Measurements from ENCODE around the gene PARVA. TPM values are rescaled to one million over a fixed set of nuclear protein-coding genes. Genes with fewer than 3 reads are reported as not detected.

Gene PARVA
- total RNA-seq, 2 experiments from 2014 or later, result 0.08 to 0.98 TPM

DNA sequence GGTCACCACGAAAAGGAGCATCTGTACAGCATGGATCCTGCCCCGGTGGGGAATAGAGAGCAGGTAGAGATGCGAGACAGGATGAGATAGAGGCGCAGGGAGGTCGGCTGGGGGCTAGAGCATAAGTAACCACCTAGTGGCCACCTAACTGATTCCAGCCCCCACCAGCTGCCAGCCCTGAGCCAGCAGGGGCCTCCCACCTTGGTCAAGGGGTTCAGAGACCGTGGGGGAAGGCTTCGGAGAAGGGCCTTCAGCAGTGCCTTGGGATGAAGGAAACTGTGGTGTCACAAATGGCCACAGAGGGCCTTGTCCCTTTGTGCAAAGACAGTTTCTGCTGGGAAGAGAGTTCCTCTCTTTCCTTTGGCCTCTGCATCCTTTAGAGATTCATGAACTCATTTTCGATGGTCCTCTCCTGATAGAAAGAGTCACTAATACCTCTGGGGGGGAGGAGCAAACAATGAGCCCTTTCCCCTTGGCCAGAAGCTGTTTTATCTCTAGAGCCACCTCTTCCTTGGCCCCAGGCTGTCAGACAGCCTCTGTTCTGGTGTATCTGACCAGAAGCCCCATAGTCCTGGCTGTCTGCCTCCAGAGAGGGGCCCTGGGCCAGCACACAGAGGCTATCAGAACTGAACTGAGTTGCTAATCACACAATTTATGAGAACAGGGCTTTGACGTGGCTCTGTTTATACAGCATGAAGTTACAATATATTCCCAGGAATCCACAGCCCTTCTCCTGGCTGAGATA is 146.0 kb downstream of the PARVA start:
- no peak overlapping the region for H3K27ac ChIP-seq (ENCODE audit: low read depth in 1 of 2, low read length in 2 of 2)
- DNase-seq, result no peak
- TF ChIP-seq, protein P1, sequence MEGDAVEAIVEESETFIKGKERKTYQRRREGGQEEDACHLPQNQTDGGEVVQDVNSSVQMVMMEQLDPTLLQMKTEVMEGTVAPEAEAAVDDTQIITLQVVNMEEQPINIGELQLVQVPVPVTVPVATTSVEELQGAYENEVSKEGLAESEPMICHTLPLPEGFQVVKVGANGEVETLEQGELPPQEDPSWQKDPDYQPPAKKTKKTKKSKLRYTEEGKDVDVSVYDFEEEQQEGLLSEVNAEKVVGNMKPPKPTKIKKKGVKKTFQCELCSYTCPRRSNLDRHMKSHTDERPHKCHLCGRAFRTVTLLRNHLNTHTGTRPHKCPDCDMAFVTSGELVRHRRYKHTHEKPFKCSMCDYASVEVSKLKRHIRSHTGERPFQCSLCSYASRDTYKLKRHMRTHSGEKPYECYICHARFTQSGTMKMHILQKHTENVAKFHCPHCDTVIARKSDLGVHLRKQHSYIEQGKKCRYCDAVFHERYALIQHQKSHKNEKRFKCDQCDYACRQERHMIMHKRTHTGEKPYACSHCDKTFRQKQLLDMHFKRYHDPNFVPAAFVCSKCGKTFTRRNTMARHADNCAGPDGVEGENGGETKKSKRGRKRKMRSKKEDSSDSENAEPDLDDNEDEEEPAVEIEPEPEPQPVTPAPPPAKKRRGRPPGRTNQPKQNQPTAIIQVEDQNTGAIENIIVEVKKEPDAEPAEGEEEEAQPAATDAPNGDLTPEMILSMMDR (IDR thresholded peaks at IDR 0.05), result no peak
- Mint-ChIP-seq H3K9me3 (no peaks in the 10 kb centered on the region), H3K4me1 (ENCODE audit: low read depth) (no peaks in the 10 kb centered on the region), H3K27me3 (peaks cover 17% of the 10 kb centered on the region), H3K36me3 (ENCODE audit: low read depth) (no peaks in the 10 kb centered on the region), H3K4me3 (no peak overlapping the region), H3K27ac (no peak overlapping the region)
- peaks cover 0 to 3% of the 10 kb centered on the region in 2 experiments for H3K9me3 ChIP-seq (ENCODE audit: control insufficient read depth in 1 of 2, insufficient read depth in 1 of 2, low read length in 2 of 2)
- H3K27me3 ChIP-seq (ENCODE audit: control insufficient read depth in 1 of 2, insufficient read depth in 2 of 2, low read length in 2 of 2), result no peaks in the 10 kb centered on the region
- intact Hi-C loops (cut with DNase I, micrococcal nuclease), result no loop called here
- no peaks in the 10 kb centered on the region for H3K36me3 ChIP-seq (ENCODE audit: insufficient read depth, low read length)
- no peaks in the 10 kb centered on the region for H3K4me1 ChIP-seq (ENCODE audit: insufficient read depth, low read length)
- ChIA-PET POLR2A (no interaction called here), CTCF (no interaction called here)
- ATAC-seq (ENCODE audit: poor library complexity), result no peak
- no peak overlapping the region for H3K4me3 ChIP-seq (ENCODE audit: low read length)

DNA sequence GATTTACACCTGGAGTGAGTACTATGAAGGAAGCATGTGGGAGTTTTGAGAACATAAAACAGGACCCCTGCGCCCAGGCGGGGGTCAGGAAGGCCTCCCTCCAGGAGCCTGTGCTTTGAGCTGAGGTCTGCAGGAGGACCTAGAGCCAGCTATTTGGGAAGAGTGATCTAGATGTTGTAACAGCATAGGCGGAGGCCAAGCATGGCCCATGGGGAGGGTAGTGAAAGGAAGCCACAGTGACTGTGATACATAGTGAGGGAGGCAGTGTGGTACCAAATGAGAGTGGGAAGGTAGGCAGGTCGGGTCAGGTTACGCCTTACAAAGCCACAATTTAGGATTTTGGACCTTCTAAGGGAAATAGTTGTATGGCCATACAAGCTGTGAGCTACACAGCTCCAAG is 147.5 kb downstream of the PARVA start:
- ChIA-PET CTCF (no interaction called here), POLR2A (no interaction called here)
- Histone ChIP-seq H3K4me1 (ENCODE audit: insufficient read depth, low read length) (no peaks in the 10 kb centered on the region), H3K27ac (ENCODE audit: low read depth in 1 of 2, low read length in 2 of 2) (no peak overlapping the region), H3K27me3 (ENCODE audit: control insufficient read depth in 1 of 2, insufficient read depth in 2 of 2, low read length in 2 of 2) (no peaks in the 10 kb centered on the region), H3K36me3 (ENCODE audit: insufficient read depth, low read length) (no peaks in the 10 kb centered on the region), H3K9me3 (ENCODE audit: control insufficient read depth in 1 of 2, insufficient read depth in 1 of 2, low read length in 2 of 2) (no peaks in the 10 kb centered on the region), H3K4me3 (ENCODE audit: low read length) (no peak overlapping the region)
- Mint-ChIP-seq H3K4me3 (no peak overlapping the region), H3K9me3 (no peaks in the 10 kb centered on the region), H3K36me3 (ENCODE audit: low read depth) (no peaks in the 10 kb centered on the region), H3K4me1 (ENCODE audit: low read depth) (no peaks in the 10 kb centered on the region), H3K27ac (no peak overlapping the region), H3K27me3 (peaks cover 6% of the 10 kb centered on the region)
- intact Hi-C loops (cut with DNase I, micrococcal nuclease), result no loop called here
- ATAC-seq (ENCODE audit: poor library complexity), result no peak
- TF ChIP-seq, protein P1 (IDR thresholded peaks at IDR 0.05), result no peak
- DNase-seq, result no peak

DNA sequence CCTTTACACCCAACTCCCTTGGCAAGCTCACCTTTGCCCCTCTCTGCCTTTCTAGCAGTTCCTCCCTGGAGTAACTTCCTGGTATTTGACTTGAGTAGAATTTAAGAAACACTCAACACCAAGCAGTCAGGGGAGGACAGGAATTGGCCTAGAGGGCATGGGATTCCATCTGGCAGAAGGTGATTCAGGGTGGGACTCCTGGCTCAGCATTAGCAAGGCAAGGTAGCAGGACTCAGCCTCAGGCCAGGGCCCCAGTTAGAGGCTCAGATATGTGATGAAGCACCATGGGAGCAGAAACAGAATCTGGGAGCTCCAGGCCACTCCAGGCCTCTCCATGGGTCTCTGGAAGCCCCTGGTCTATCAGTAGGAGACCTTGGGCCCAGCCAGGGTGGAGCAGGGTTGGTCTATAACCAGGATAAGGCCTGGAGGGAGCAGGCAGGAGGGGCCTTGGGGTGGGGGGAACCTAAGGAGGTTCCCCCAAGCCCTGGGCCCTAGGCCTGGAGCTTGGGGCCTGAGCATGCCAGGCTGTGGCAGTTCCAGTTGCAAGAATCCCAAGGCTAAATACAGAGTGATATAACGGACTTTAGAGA is 148.2 kb downstream of the PARVA start:
- no peak overlapping the region for H3K4me3 Mint-ChIP-seq
- H3K36me3 ChIP-seq (ENCODE audit: insufficient read depth, low read length), result no peaks in the 10 kb centered on the region
- ChIA-PET CTCF (no interaction called here), POLR2A (no interaction called here)
- no peak overlapping the region for H3K4me3 ChIP-seq (ENCODE audit: low read length)
- no peak overlapping the region for H3K27ac ChIP-seq (ENCODE audit: low read depth in 1 of 2, low read length in 2 of 2)
- H3K4me1 ChIP-seq (ENCODE audit: insufficient read depth, low read length), result no peaks in the 10 kb centered on the region
- intact Hi-C loops (cut with DNase I, micrococcal nuclease), result no loop called here
- H3K4me1 Mint-ChIP-seq (ENCODE audit: low read depth), result no peaks in the 10 kb centered on the region
- no peaks in the 10 kb centered on the region for H3K9me3 Mint-ChIP-seq
- H3K27me3 Mint-ChIP-seq, result no peaks in the 10 kb centered on the region
- no peak for ATAC-seq (ENCODE audit: poor library complexity)
- TF ChIP-seq, protein P1 (IDR thresholded peaks at IDR 0.05), result no peak
- H3K36me3 Mint-ChIP-seq (ENCODE audit: low read depth), result no peaks in the 10 kb centered on the region
- DNase-seq, result no peak
- no peak overlapping the region for H3K27ac Mint-ChIP-seq
- H3K9me3 ChIP-seq (ENCODE audit: control insufficient read depth in 1 of 2, insufficient read depth in 1 of 2, low read length in 2 of 2), result no peaks in the 10 kb centered on the region
- H3K27me3 ChIP-seq (ENCODE audit: control insufficient read depth in 1 of 2, insufficient read depth in 2 of 2, low read length in 2 of 2), result no peaks in the 10 kb centered on the region

Measured in CD4-positive, alpha-beta T cell (primary cell).